ENCODE results near the gene LTV1. TPM values are rescaled to one million over a fixed set of nuclear protein-coding genes. Genes with fewer than 3 reads are reported as not detected.
"Not testable (repeated sequence)": the region's sequence is repeated elsewhere in the genome, so short reads cannot be mapped to it uniquely, and the experiment has no call there.

Gene LTV1
- total RNA-seq, 1 donor from 2014 or later: 6.7 TPM

- DNase-seq (ENCODE audit: low spot score): no peak
- ATAC-seq: no peak
These were observed 2.4 kb upstream of the LTV1 start for GRCh38 chr6:143840595-143841265.

GRCh38 chr6:143842461-143842901, 657 bp upstream of the LTV1 start:
- DNase-seq (ENCODE audit: low spot score) (no peak), ATAC-seq (peak; percentile 35)

- DNase-seq (ENCODE audit: low spot score): no peak
- ATAC-seq: no peak
These were observed 500 bp downstream of the LTV1 start for GRCh38 chr6:143843677-143843999.

- no peak for DNase-seq (ENCODE audit: low spot score)
- ATAC-seq: no peak
These were observed 868 bp downstream of the LTV1 start for GRCh38 chr6:143844006-143844405.

- DNase-seq (ENCODE audit: low spot score) (no peak), ATAC-seq (no peak)
These were observed 1.9 kb downstream of the LTV1 start for GRCh38 chr6:143845033-143845432.

GRCh38 chr6:143851706-143852105, 8.6 kb downstream of the LTV1 start:
- DNase-seq (ENCODE audit: low spot score); ATAC-seq: not testable (repeated sequence)

- ATAC-seq; DNase-seq (ENCODE audit: low spot score): not testable (repeated sequence)
These were observed 11.9 kb downstream of the LTV1 start for GRCh38 chr6:143855057-143855456.

- not testable (repeated sequence) for DNase-seq (ENCODE audit: low spot score); ATAC-seq
These were observed 13.6 kb downstream of the LTV1 start for GRCh38 chr6:143856762-143857161.

- DNase-seq (ENCODE audit: low spot score) (no peak), ATAC-seq (no peak)
These were observed 14.5 kb downstream of the LTV1 start for GRCh38 chr6:143857651-143858050.

- no peak for ATAC-seq
- no peak for DNase-seq (ENCODE audit: low spot score)
These were observed 16.9 kb downstream of the LTV1 start for GRCh38 chr6:143859891-143860660.

GRCh38 chr6:143863771-143864170, 20.6 kb downstream of the LTV1 start:
- ATAC-seq: no peak
- no peak for DNase-seq (ENCODE audit: low spot score)

GRCh38 chr6:143864234-143864633, 21.1 kb downstream of the LTV1 start, which contains the start of gene ZC2HC1B:
TSS of gene ZC2HC1B (plus strand) at chr6:143864474. CDS start at chr6:143864540, 66 bp downstream.
- DNase-seq (ENCODE audit: low spot score) (no peak), ATAC-seq (no peak)

- ATAC-seq (no peak), DNase-seq (ENCODE audit: low spot score) (no peak)
These were observed 24.1 kb downstream of the LTV1 start for GRCh38 chr6:143867236-143867635.

- not testable (repeated sequence) for ATAC-seq; DNase-seq (ENCODE audit: low spot score)
These were observed 25.7 kb downstream of the LTV1 start for GRCh38 chr6:143868808-143869207.

GRCh38 chr6:143871202-143871730, 28.1 kb downstream of the LTV1 start:
- not testable (repeated sequence) for ATAC-seq; DNase-seq (ENCODE audit: low spot score)

GRCh38 chr6:143872201-143872600, 29.1 kb downstream of the LTV1 start:
- no peak for DNase-seq (ENCODE audit: low spot score)
- no peak for ATAC-seq

GRCh38 chr6:143873600-143873999, 30.5 kb downstream of the LTV1 start:
- DNase-seq (ENCODE audit: low spot score); ATAC-seq: not testable (repeated sequence)

- not testable (repeated sequence) for ATAC-seq; DNase-seq (ENCODE audit: low spot score)
These were observed 31.4 kb downstream of the LTV1 start for GRCh38 chr6:143874503-143874902.

- ATAC-seq: no peak
- no peak for DNase-seq (ENCODE audit: low spot score)
These were observed 34.6 kb downstream of the LTV1 start for GRCh38 chr6:143877584-143878271.

- no peak for ATAC-seq
- no peak for DNase-seq (ENCODE audit: low spot score)
These were observed 35.2 kb downstream of the LTV1 start for GRCh38 chr6:143878272-143878760.

- no peak for DNase-seq (ENCODE audit: low spot score)
- no peak for ATAC-seq
These were observed 37.3 kb downstream of the LTV1 start for GRCh38 chr6:143880412-143880811.

All from left lobe of liver (tissue), 2 donors.